ENCODE measurements around the gene TDRD7.

Gene TDRD7

GRCh38 chr9:97507428-97507984 lies 95.6 kb downstream of the TDRD7 start:
- DNase-seq: no peak

GRCh38 chr9:97508852-97509251 lies 97.0 kb downstream of the TDRD7 start:
- DNase-seq: no peak

GRCh38 chr9:97510797-97511654 lies 99.1 kb downstream of the TDRD7 start:
- no peak for DNase-seq

GRCh38 chr9:97511655-97512427 lies 99.9 kb downstream of the TDRD7 start:
- DNase-seq: no peak

- no peak for DNase-seq
These were observed 101.2 kb downstream of the TDRD7 start for GRCh38 chr9:97512966-97513560.

- no peak for DNase-seq
These were observed 102.6 kb downstream of the TDRD7 start for GRCh38 chr9:97514531-97514930.

- no peak for DNase-seq
These were observed 103.8 kb downstream of the TDRD7 start for GRCh38 chr9:97515662-97516061.

GRCh38 chr9:97516111-97516510 lies 104.2 kb downstream of the TDRD7 start:
- no peak for DNase-seq

- DNase-seq: no peak
These were observed 105.6 kb downstream of the TDRD7 start for GRCh38 chr9:97517331-97518089.

- no peak for DNase-seq
These were observed 106.4 kb downstream of the TDRD7 start for GRCh38 chr9:97518166-97518908.

- DNase-seq: no peak
These were observed 107.0 kb downstream of the TDRD7 start for GRCh38 chr9:97518909-97519307.

GRCh38 chr9:97519441-97519970 lies 107.6 kb downstream of the TDRD7 start:
- DNase-seq: no peak

GRCh38 chr9:97521576-97522333 lies 109.9 kb downstream of the TDRD7 start:
- DNase-seq: no peak

GRCh38 chr9:97524424-97524823 lies 112.5 kb downstream of the TDRD7 start:
- no peak for DNase-seq

- DNase-seq: no peak
These were observed 113.6 kb downstream of the TDRD7 start for GRCh38 chr9:97525451-97525850.

- no peak for DNase-seq
These were observed 115.1 kb downstream of the TDRD7 start for GRCh38 chr9:97526895-97527575.

GRCh38 chr9:97527626-97528528 lies 116.0 kb downstream of the TDRD7 start:
- no peak for DNase-seq

- DNase-seq: no peak
These were observed 116.8 kb downstream of the TDRD7 start for GRCh38 chr9:97528529-97529230.
